ENCODE data around the gene FASLG.

The FASLG gene

GRCh38 chr1:172699111-172699510 is 40.2 kb downstream of the FASLG start:
- TF ChIP-seq POLR2AphosphoS5 (IDR thresholded peaks at IDR 0.05; ENCODE audit: low read depth, low read length) (no peak), TAF1 (IDR thresholded peaks at IDR 0.05; ENCODE audit: borderline replicate concordance, insufficient read depth, low read length) (no peak), FOXP2 (optimal IDR thresholded peaks at IDR 0.05; ENCODE audit: borderline replicate concordance, extremely low read depth, extremely low read length, insufficient read depth) (no peak), REST (IDR thresholded peaks at IDR 0.05; ENCODE audit: insufficient read depth in 1 of 2, low read depth in 2 of 2, low read length in 2 of 2) (no peak), SIN3A (IDR thresholded peaks at IDR 0.05; ENCODE audit: borderline replicate concordance, insufficient read depth, low read length) (no peak)

- no peak for TF ChIP-seq TAF1 (IDR thresholded peaks at IDR 0.05; ENCODE audit: borderline replicate concordance, insufficient read depth, low read length)
- TF ChIP-seq FOXP2 (optimal IDR thresholded peaks at IDR 0.05; ENCODE audit: borderline replicate concordance, extremely low read depth, extremely low read length, insufficient read depth) = no peak
- no peak for TF ChIP-seq REST (IDR thresholded peaks at IDR 0.05; ENCODE audit: insufficient read depth in 1 of 2, low read depth in 2 of 2, low read length in 2 of 2)
- TF ChIP-seq POLR2AphosphoS5 (IDR thresholded peaks at IDR 0.05; ENCODE audit: low read depth, low read length) = no peak
- no peak for TF ChIP-seq SIN3A (IDR thresholded peaks at IDR 0.05; ENCODE audit: borderline replicate concordance, insufficient read depth, low read length)
Measured at GRCh38 chr1:172699695-172700227, 40.9 kb downstream of the FASLG start.

GRCh38 chr1:172700556-172700955 is 41.7 kb downstream of the FASLG start:
- TF ChIP-seq REST (IDR thresholded peaks at IDR 0.05; ENCODE audit: insufficient read depth in 1 of 2, low read depth in 2 of 2, low read length in 2 of 2) (no peak), SIN3A (IDR thresholded peaks at IDR 0.05; ENCODE audit: borderline replicate concordance, insufficient read depth, low read length) (no peak), POLR2AphosphoS5 (IDR thresholded peaks at IDR 0.05; ENCODE audit: low read depth, low read length) (no peak), TAF1 (IDR thresholded peaks at IDR 0.05; ENCODE audit: borderline replicate concordance, insufficient read depth, low read length) (no peak), FOXP2 (optimal IDR thresholded peaks at IDR 0.05; ENCODE audit: borderline replicate concordance, extremely low read depth, extremely low read length, insufficient read depth) (no peak)

GRCh38 chr1:172704001-172704400 is 45.1 kb downstream of the FASLG start:
- no peak for TF ChIP-seq REST (IDR thresholded peaks at IDR 0.05; ENCODE audit: insufficient read depth in 1 of 2, low read depth in 2 of 2, low read length in 2 of 2)
- TF ChIP-seq TAF1 (IDR thresholded peaks at IDR 0.05; ENCODE audit: borderline replicate concordance, insufficient read depth, low read length) = no peak
- no peak for TF ChIP-seq POLR2AphosphoS5 (IDR thresholded peaks at IDR 0.05; ENCODE audit: low read depth, low read length)
- TF ChIP-seq SIN3A (IDR thresholded peaks at IDR 0.05; ENCODE audit: borderline replicate concordance, insufficient read depth, low read length) = no peak
- no peak for TF ChIP-seq FOXP2 (optimal IDR thresholded peaks at IDR 0.05; ENCODE audit: borderline replicate concordance, extremely low read depth, extremely low read length, insufficient read depth)
